ENCODE results near the gene ZNF519.
"Not testable (repeated sequence)": the region's sequence is repeated elsewhere in the genome, so short reads cannot be mapped to it uniquely, and the experiment has no call there.

Gene ZNF519

GRCh38 chr18:14171301-14172141 lies 39.3 kb upstream of the ZNF519 start:
- not testable (repeated sequence) for H3K36me3 ChIP-seq (ENCODE audit: control insufficient read depth in 2 of 2, insufficient read depth in 2 of 2, low read length in 2 of 2); H3K4me1 ChIP-seq (ENCODE audit: control insufficient read depth, insufficient read depth, low read length); H3K9me3 ChIP-seq (ENCODE audit: control insufficient read depth in 2 of 2, low read length in 2 of 2)

GRCh38 chr18:14170367-14171036 lies 38.3 kb upstream of the ZNF519 start:
- H3K27me3 ChIP-seq (ENCODE audit: control insufficient read depth in 1 of 2, insufficient read depth in 2 of 2, low read length in 2 of 2); H3K36me3 ChIP-seq (ENCODE audit: control insufficient read depth in 2 of 2, insufficient read depth in 2 of 2, low read length in 2 of 2); H3K4me1 ChIP-seq (ENCODE audit: control insufficient read depth, insufficient read depth, low read length); H3K27ac ChIP-seq (ENCODE audit: low read length); H3K4me3 ChIP-seq (ENCODE audit: low read length in 2 of 2); H3K9me3 ChIP-seq (ENCODE audit: control insufficient read depth in 2 of 2, low read length in 2 of 2); H3K9ac ChIP-seq (ENCODE audit: low read length in 2 of 2): not testable (repeated sequence)

More at GRCh38 chr18:14171301-14172141, 39.3 kb upstream of the ZNF519 start:
- not testable (repeated sequence) for H3K27ac ChIP-seq (ENCODE audit: low read length); H3K9ac ChIP-seq (ENCODE audit: low read length in 2 of 2); H3K27me3 ChIP-seq (ENCODE audit: control insufficient read depth in 1 of 2, insufficient read depth in 2 of 2, low read length in 2 of 2); H3K4me3 ChIP-seq (ENCODE audit: low read length in 2 of 2)

- not testable (repeated sequence) for H3K27me3 ChIP-seq (ENCODE audit: control insufficient read depth in 1 of 2, insufficient read depth in 2 of 2, low read length in 2 of 2); H3K27ac ChIP-seq (ENCODE audit: low read length); H3K4me1 ChIP-seq (ENCODE audit: control insufficient read depth, insufficient read depth, low read length); H3K36me3 ChIP-seq (ENCODE audit: control insufficient read depth in 2 of 2, insufficient read depth in 2 of 2, low read length in 2 of 2); H3K9ac ChIP-seq (ENCODE audit: low read length in 2 of 2); H3K9me3 ChIP-seq (ENCODE audit: control insufficient read depth in 2 of 2, low read length in 2 of 2); H3K4me3 ChIP-seq (ENCODE audit: low read length in 2 of 2)
These were observed 30.7 kb upstream of the ZNF519 start for GRCh38 chr18:14162915-14163314.

GRCh38 chr18:14151564-14152113 lies 19.4 kb upstream of the ZNF519 start:
- not testable (repeated sequence) for H3K9ac ChIP-seq (ENCODE audit: low read length in 2 of 2); H3K4me1 ChIP-seq (ENCODE audit: control insufficient read depth, insufficient read depth, low read length); H3K27ac ChIP-seq (ENCODE audit: low read length); H3K27me3 ChIP-seq (ENCODE audit: control insufficient read depth in 1 of 2, insufficient read depth in 2 of 2, low read length in 2 of 2); H3K9me3 ChIP-seq (ENCODE audit: control insufficient read depth in 2 of 2, low read length in 2 of 2); H3K36me3 ChIP-seq (ENCODE audit: control insufficient read depth in 2 of 2, insufficient read depth in 2 of 2, low read length in 2 of 2); H3K4me3 ChIP-seq (ENCODE audit: low read length in 2 of 2)

GRCh38 chr18:14150766-14151165 lies 18.5 kb upstream of the ZNF519 start:
- not testable (repeated sequence) for H3K4me1 ChIP-seq (ENCODE audit: control insufficient read depth, insufficient read depth, low read length); H3K4me3 ChIP-seq (ENCODE audit: low read length in 2 of 2); H3K9ac ChIP-seq (ENCODE audit: low read length in 2 of 2); H3K27me3 ChIP-seq (ENCODE audit: control insufficient read depth in 1 of 2, insufficient read depth in 2 of 2, low read length in 2 of 2); H3K36me3 ChIP-seq (ENCODE audit: control insufficient read depth in 2 of 2, insufficient read depth in 2 of 2, low read length in 2 of 2); H3K27ac ChIP-seq (ENCODE audit: low read length); H3K9me3 ChIP-seq (ENCODE audit: control insufficient read depth in 2 of 2, low read length in 2 of 2)

- H3K9ac ChIP-seq (ENCODE audit: low read length in 2 of 2); H3K9me3 ChIP-seq (ENCODE audit: control insufficient read depth in 2 of 2, low read length in 2 of 2); H3K36me3 ChIP-seq (ENCODE audit: control insufficient read depth in 2 of 2, insufficient read depth in 2 of 2, low read length in 2 of 2); H3K27me3 ChIP-seq (ENCODE audit: control insufficient read depth in 1 of 2, insufficient read depth in 2 of 2, low read length in 2 of 2); H3K4me1 ChIP-seq (ENCODE audit: control insufficient read depth, insufficient read depth, low read length); H3K27ac ChIP-seq (ENCODE audit: low read length); H3K4me3 ChIP-seq (ENCODE audit: low read length in 2 of 2): not testable (repeated sequence)
These were observed 17.7 kb upstream of the ZNF519 start for GRCh38 chr18:14149916-14150420.

GRCh38 chr18:14149121-14149850 lies 17.1 kb upstream of the ZNF519 start:
- H3K36me3 ChIP-seq (ENCODE audit: control insufficient read depth in 2 of 2, insufficient read depth in 2 of 2, low read length in 2 of 2); H3K4me3 ChIP-seq (ENCODE audit: low read length in 2 of 2); H3K27me3 ChIP-seq (ENCODE audit: control insufficient read depth in 1 of 2, insufficient read depth in 2 of 2, low read length in 2 of 2): not testable (repeated sequence)

GRCh38 chr18:14147935-14148865 lies 16.0 kb upstream of the ZNF519 start:
- H3K4me1 ChIP-seq (ENCODE audit: control insufficient read depth, insufficient read depth, low read length); H3K9me3 ChIP-seq (ENCODE audit: control insufficient read depth in 2 of 2, low read length in 2 of 2); H3K9ac ChIP-seq (ENCODE audit: low read length in 2 of 2); H3K27ac ChIP-seq (ENCODE audit: low read length); H3K4me3 ChIP-seq (ENCODE audit: low read length in 2 of 2); H3K36me3 ChIP-seq (ENCODE audit: control insufficient read depth in 2 of 2, insufficient read depth in 2 of 2, low read length in 2 of 2); H3K27me3 ChIP-seq (ENCODE audit: control insufficient read depth in 1 of 2, insufficient read depth in 2 of 2, low read length in 2 of 2): not testable (repeated sequence)

More at GRCh38 chr18:14149121-14149850, 17.1 kb upstream of the ZNF519 start:
- not testable (repeated sequence) for H3K9me3 ChIP-seq (ENCODE audit: control insufficient read depth in 2 of 2, low read length in 2 of 2); H3K27ac ChIP-seq (ENCODE audit: low read length); H3K4me1 ChIP-seq (ENCODE audit: control insufficient read depth, insufficient read depth, low read length); H3K9ac ChIP-seq (ENCODE audit: low read length in 2 of 2)

- H3K9me3 ChIP-seq (ENCODE audit: control insufficient read depth in 2 of 2, low read length in 2 of 2); H3K4me1 ChIP-seq (ENCODE audit: control insufficient read depth, insufficient read depth, low read length); H3K27me3 ChIP-seq (ENCODE audit: control insufficient read depth in 1 of 2, insufficient read depth in 2 of 2, low read length in 2 of 2); H3K9ac ChIP-seq (ENCODE audit: low read length in 2 of 2); H3K27ac ChIP-seq (ENCODE audit: low read length); H3K36me3 ChIP-seq (ENCODE audit: control insufficient read depth in 2 of 2, insufficient read depth in 2 of 2, low read length in 2 of 2); H3K4me3 ChIP-seq (ENCODE audit: low read length in 2 of 2): not testable (repeated sequence)
These were observed 14.5 kb upstream of the ZNF519 start for GRCh38 chr18:14146771-14147170.
